Gastroesophageal sphincter (tissue), 3 donors: ENCODE measurements around the gene SORBS1.

Experiments
- EP300 ChIP-seq: sonication (generic); formaldehyde crosslinking; IDR thresholded peaks from one replicate; pipeline ENCODE4 v1.6.1; 2017; ENCODE audit warnings: antibody characterized with exemption, mild to moderate bottlenecking
- POLR2A ChIP-seq, 2 donors: fragments of 450-650 bp; IDR thresholded peaks; one replicate each; pipeline ENCODE4 v1.6.1; 2017; ENCODE audit warnings: antibody characterized with exemption in 2 of 2, mild to moderate bottlenecking in 2 of 2, moderate library complexity in 1 of 2
- POLR2AphosphoS5 ChIP-seq: sonication (generic); formaldehyde crosslinking; IDR thresholded peaks from one replicate; pipeline ENCODE4 v1.6.1; 2017; ENCODE audit warnings: antibody characterized with exemption
- TF ChIP-seq, protein P1 (sequence below), 4 experiments: fragments of 200-600 bp in 2 of 4; fragments of 450-650 bp in 2 of 4; sonication (generic) in 1 of 4; IDR thresholded peaks; one replicate each; pipeline ENCODE4 v1.5.1; 2017 to 2019; ENCODE audit warnings: antibody characterized with exemption in 4 of 4, mild to moderate bottlenecking in 2 of 4, moderate library complexity in 2 of 4

DNA sequence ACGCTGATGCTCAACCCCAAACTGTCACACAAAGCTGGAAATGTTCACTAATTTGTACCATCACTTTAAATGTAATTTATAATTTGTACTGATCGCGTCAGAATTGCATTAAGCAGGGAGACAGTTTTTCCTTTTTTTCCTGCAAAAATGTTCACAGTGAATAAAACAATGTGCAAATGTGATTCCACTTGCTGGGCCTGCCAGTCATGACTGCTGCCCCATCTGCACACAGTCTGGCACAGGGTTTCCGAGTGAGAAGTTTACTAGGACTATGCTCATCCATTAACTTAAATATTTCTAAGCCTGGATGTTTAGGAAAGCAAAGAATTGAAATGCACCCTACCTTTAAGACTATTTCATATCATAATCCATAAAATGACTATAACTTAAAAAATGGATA lies 99.6 kb downstream of the SORBS1 start:
- TF ChIP-seq, protein P1, sequence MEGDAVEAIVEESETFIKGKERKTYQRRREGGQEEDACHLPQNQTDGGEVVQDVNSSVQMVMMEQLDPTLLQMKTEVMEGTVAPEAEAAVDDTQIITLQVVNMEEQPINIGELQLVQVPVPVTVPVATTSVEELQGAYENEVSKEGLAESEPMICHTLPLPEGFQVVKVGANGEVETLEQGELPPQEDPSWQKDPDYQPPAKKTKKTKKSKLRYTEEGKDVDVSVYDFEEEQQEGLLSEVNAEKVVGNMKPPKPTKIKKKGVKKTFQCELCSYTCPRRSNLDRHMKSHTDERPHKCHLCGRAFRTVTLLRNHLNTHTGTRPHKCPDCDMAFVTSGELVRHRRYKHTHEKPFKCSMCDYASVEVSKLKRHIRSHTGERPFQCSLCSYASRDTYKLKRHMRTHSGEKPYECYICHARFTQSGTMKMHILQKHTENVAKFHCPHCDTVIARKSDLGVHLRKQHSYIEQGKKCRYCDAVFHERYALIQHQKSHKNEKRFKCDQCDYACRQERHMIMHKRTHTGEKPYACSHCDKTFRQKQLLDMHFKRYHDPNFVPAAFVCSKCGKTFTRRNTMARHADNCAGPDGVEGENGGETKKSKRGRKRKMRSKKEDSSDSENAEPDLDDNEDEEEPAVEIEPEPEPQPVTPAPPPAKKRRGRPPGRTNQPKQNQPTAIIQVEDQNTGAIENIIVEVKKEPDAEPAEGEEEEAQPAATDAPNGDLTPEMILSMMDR (IDR thresholded peaks at IDR 0.05), result no peak
- TF ChIP-seq POLR2A (IDR thresholded peaks at IDR 0.05) (no peak), POLR2AphosphoS5 (no peak), EP300 (no peak)
